ENCODE data around the gene VWA3B.

- TF ChIP-seq CTCF (optimal IDR thresholded peaks at IDR 0.05 in 1 of 3, IDR thresholded peaks at IDR 0.05 in 1 of 3, conservative IDR thresholded peaks at IDR 0.05 in 1 of 3; ENCODE audit: extremely low read depth in 1 of 3, insufficient read depth in 2 of 3, low read length in 3 of 3): no peak
- no peak for TF ChIP-seq EZH2 (IDR thresholded peaks at IDR 0.05; ENCODE audit: low read length)
These were observed 31.2 kb downstream of the VWA3B start for GRCh38 chr2:98118161-98118560.

Measured in keratinocyte (primary cell).